ENCODE results near the gene HOXA9.

The HOXA9 gene

GRCh38 chr7:27141137-27141922, 24.0 kb downstream of the HOXA9 start:
- no peak overlapping the region for H3K27ac ChIP-seq (replicated peaks)
- TF ChIP-seq CTCF (IDR thresholded peaks at IDR 0.05; ENCODE audit: insufficient read depth, low read length) (no peak), REST (IDR thresholded peaks at IDR 0.05; ENCODE audit: insufficient replicate concordance, low read depth) (no peak), POLR2AphosphoS5 (IDR thresholded peaks at IDR 0.05; ENCODE audit: low read depth) (no peak)
- H3K27me3 ChIP-seq (ENCODE audit: insufficient read depth, poor library complexity, severe bottlenecking) = peaks cover 3% of the 10 kb centered on the region
- no peak overlapping the region for H3K4me3 ChIP-seq (replicated peaks; ENCODE audit: insufficient read depth, low read length)
- DNase-seq (ENCODE audit: low read depth in 1 of 2, low spot score in 1 of 2) = no peak

GRCh38 chr7:27140126-27140857, 25.0 kb downstream of the HOXA9 start:
- Histone ChIP-seq H3K27me3 (ENCODE audit: insufficient read depth, poor library complexity, severe bottlenecking) (peaks cover 3% of the 10 kb centered on the region), H3K4me3 (replicated peaks; ENCODE audit: insufficient read depth, low read length) (no peak overlapping the region), H3K27ac (replicated peaks) (no peak overlapping the region)
- TF ChIP-seq CTCF (IDR thresholded peaks at IDR 0.05; ENCODE audit: insufficient read depth, low read length) = no peak
- TF ChIP-seq POLR2AphosphoS5 (IDR thresholded peaks at IDR 0.05; ENCODE audit: low read depth) = no peak
- no peak for TF ChIP-seq REST (IDR thresholded peaks at IDR 0.05; ENCODE audit: insufficient replicate concordance, low read depth)
- TF ChIP-seq GABPA (IDR thresholded peaks at IDR 0.05; ENCODE audit: low read depth) = no peak
- no peak for TF ChIP-seq SPI1 (IDR thresholded peaks at IDR 0.05; ENCODE audit: borderline replicate concordance, low read depth)
- DNase-seq (ENCODE audit: low read depth in 1 of 2, low spot score in 1 of 2) = no peak

- Histone ChIP-seq H3K27me3 (ENCODE audit: insufficient read depth, poor library complexity, severe bottlenecking) (peaks cover 3% of the 10 kb centered on the region), H3K4me3 (replicated peaks; ENCODE audit: insufficient read depth, low read length) (no peak overlapping the region), H3K27ac (replicated peaks) (no peak overlapping the region)
- no peak for DNase-seq (ENCODE audit: low read depth in 1 of 2, low spot score in 1 of 2)
- TF ChIP-seq CTCF (IDR thresholded peaks at IDR 0.05; ENCODE audit: insufficient read depth, low read length) (no peak), SPI1 (IDR thresholded peaks at IDR 0.05; ENCODE audit: borderline replicate concordance, low read depth) (no peak), REST (IDR thresholded peaks at IDR 0.05; ENCODE audit: insufficient replicate concordance, low read depth) (no peak), GABPA (IDR thresholded peaks at IDR 0.05; ENCODE audit: low read depth) (no peak), POLR2AphosphoS5 (IDR thresholded peaks at IDR 0.05; ENCODE audit: low read depth) (no peak)
These were observed 25.8 kb downstream of the HOXA9 start for GRCh38 chr7:27139334-27140125.
